Lower leg skin (tissue), 3 donors: Measurements from ENCODE around the gene LARP6.

ENCODE experiments used
- POLR2A ChIP-seq, 2 donors: fragments of 450-650 bp; IDR thresholded peaks; one replicate each; pipeline ENCODE4 v1.6.1; 2016 to 2017; ENCODE audit warnings: antibody characterized with exemption in 2 of 2, mild to moderate bottlenecking in 1 of 2, moderate library complexity in 1 of 2
- TF ChIP-seq, protein P1 (sequence below), 3 donors: fragments of 450-650 bp; IDR thresholded peaks; one replicate each; pipeline ENCODE4 v1.5.1; 2016; ENCODE audit warnings: antibody characterized with exemption in 3 of 3, mild to moderate bottlenecking in 3 of 3, moderate library complexity in 2 of 3

GRCh38 chr15:70829371-70830166 is 24.4 kb downstream of the LARP6 start:
- TF ChIP-seq, protein P1, sequence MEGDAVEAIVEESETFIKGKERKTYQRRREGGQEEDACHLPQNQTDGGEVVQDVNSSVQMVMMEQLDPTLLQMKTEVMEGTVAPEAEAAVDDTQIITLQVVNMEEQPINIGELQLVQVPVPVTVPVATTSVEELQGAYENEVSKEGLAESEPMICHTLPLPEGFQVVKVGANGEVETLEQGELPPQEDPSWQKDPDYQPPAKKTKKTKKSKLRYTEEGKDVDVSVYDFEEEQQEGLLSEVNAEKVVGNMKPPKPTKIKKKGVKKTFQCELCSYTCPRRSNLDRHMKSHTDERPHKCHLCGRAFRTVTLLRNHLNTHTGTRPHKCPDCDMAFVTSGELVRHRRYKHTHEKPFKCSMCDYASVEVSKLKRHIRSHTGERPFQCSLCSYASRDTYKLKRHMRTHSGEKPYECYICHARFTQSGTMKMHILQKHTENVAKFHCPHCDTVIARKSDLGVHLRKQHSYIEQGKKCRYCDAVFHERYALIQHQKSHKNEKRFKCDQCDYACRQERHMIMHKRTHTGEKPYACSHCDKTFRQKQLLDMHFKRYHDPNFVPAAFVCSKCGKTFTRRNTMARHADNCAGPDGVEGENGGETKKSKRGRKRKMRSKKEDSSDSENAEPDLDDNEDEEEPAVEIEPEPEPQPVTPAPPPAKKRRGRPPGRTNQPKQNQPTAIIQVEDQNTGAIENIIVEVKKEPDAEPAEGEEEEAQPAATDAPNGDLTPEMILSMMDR (IDR thresholded peaks at IDR 0.05): no peak
- no peak for TF ChIP-seq POLR2A (IDR thresholded peaks at IDR 0.05)
